ENCODE results near the gene UST.

UST gene

DNA sequence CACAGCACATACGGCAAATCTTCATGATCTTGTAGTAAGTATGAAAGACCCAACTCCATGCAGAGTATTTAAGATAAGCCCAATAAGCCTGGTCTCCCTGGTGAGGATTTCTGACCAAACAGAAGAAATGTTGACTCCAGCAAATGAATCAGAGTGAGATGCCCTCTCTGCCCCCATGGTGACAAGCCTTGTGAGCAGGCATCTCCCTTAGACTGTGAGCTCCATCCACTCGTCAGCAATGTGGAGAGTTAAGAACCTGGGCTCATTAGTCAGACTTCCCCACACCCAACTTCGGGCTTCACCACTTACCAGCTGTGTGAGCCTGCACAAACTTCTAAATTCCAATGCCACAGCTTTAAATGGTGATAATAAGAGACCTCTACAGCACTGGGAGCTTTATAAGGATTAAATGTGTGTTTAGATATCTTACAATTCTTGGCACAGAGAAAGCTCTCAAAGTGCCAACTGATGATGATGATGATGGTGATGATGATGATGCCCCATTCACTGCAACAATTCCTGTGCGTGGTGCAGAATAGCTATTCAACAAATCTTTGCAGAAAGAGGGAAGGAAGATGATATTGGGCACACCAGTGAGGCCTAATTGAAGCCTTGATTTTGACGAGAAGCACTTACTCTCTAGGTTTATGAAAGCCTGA is 317.3 kb downstream of the UST start:
- no peaks in the 10 kb centered on the region for H3K36me3 ChIP-seq (ENCODE audit: control insufficient read depth, insufficient read depth, low read length)
- no peaks in the 10 kb centered on the region for H3K79me2 ChIP-seq
- H3K9ac ChIP-seq, result no peak overlapping the region
- H2AFZ ChIP-seq, result no peak overlapping the region
- H3K4me1 ChIP-seq, result peaks cover 6% of the 10 kb centered on the region
- no peak overlapping the region for H3K4me3 ChIP-seq (ENCODE audit: low read depth, low read length)
- H3K9me3 ChIP-seq (ENCODE audit: control insufficient read depth, low read length), result no peaks in the 10 kb centered on the region
- TF ChIP-seq, protein P1, sequence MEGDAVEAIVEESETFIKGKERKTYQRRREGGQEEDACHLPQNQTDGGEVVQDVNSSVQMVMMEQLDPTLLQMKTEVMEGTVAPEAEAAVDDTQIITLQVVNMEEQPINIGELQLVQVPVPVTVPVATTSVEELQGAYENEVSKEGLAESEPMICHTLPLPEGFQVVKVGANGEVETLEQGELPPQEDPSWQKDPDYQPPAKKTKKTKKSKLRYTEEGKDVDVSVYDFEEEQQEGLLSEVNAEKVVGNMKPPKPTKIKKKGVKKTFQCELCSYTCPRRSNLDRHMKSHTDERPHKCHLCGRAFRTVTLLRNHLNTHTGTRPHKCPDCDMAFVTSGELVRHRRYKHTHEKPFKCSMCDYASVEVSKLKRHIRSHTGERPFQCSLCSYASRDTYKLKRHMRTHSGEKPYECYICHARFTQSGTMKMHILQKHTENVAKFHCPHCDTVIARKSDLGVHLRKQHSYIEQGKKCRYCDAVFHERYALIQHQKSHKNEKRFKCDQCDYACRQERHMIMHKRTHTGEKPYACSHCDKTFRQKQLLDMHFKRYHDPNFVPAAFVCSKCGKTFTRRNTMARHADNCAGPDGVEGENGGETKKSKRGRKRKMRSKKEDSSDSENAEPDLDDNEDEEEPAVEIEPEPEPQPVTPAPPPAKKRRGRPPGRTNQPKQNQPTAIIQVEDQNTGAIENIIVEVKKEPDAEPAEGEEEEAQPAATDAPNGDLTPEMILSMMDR (IDR thresholded peaks at IDR 0.05), result no peak
- H3K4me2 ChIP-seq (ENCODE audit: low read length), result no peak overlapping the region
- no peak overlapping the region for H3K27ac ChIP-seq
- no peaks in the 10 kb centered on the region for H3K27me3 ChIP-seq (ENCODE audit: control insufficient read depth, insufficient read depth, low read length)

DNA sequence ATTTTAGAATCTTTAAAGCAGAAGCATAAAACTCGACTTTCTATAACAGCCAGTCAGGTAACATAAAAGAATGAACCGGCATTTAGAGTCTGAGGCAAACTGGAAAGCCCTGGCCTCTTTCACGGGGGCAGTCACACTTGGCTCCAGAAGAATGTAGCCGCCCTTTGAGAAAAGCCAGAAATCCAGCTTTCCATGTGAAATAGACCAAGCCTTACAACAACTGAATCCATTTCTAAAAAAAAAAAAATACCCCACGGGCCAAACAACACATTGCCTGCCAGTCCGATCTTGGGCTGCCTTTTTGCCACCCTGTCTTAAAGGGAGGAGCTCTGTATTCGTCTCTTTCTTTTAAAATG is 317.8 kb downstream of the UST start:
- Histone ChIP-seq H3K4me3 (ENCODE audit: low read depth, low read length) (no peak overlapping the region), H3K4me2 (ENCODE audit: low read length) (no peak overlapping the region), H3K4me1 (peaks cover 6% of the 10 kb centered on the region), H3K27me3 (ENCODE audit: control insufficient read depth, insufficient read depth, low read length) (no peaks in the 10 kb centered on the region), H3K9ac (no peak overlapping the region), H3K79me2 (no peaks in the 10 kb centered on the region), H3K9me3 (ENCODE audit: control insufficient read depth, low read length) (no peaks in the 10 kb centered on the region), H2AFZ (no peak overlapping the region), H3K36me3 (ENCODE audit: control insufficient read depth, insufficient read depth, low read length) (no peaks in the 10 kb centered on the region), H3K27ac (no peak overlapping the region)
- TF ChIP-seq, protein P1 (IDR thresholded peaks at IDR 0.05), result no peak

DNA sequence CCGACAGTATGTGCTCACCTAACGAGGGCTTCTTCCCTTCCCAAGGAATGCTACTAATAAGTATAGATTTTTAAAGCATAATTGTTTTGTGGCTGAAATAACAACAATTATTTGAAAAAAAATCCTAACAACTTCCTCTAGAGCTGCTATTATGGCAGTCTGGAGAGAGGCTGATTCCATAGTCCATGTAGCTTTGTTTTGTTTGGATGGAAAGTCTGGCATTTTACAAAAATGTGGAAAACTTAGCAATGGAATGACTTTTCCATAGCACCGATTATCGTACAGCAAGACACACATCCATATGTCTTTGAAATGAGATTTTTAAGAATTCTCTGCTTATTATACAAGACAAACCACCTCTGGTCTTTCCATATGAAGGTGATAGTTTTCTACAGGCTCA is 318.3 kb downstream of the UST start:
- Histone ChIP-seq H3K4me1 (peaks cover 6% of the 10 kb centered on the region), H3K9me3 (ENCODE audit: control insufficient read depth, low read length) (no peaks in the 10 kb centered on the region), H3K79me2 (no peaks in the 10 kb centered on the region), H3K36me3 (ENCODE audit: control insufficient read depth, insufficient read depth, low read length) (no peaks in the 10 kb centered on the region), H3K4me2 (ENCODE audit: low read length) (no peak overlapping the region), H3K27ac (no peak overlapping the region), H3K9ac (no peak overlapping the region), H3K27me3 (ENCODE audit: control insufficient read depth, insufficient read depth, low read length) (no peaks in the 10 kb centered on the region), H3K4me3 (ENCODE audit: low read depth, low read length) (no peak overlapping the region), H2AFZ (no peak overlapping the region)
- TF ChIP-seq, protein P1 (IDR thresholded peaks at IDR 0.05), result no peak

DNA sequence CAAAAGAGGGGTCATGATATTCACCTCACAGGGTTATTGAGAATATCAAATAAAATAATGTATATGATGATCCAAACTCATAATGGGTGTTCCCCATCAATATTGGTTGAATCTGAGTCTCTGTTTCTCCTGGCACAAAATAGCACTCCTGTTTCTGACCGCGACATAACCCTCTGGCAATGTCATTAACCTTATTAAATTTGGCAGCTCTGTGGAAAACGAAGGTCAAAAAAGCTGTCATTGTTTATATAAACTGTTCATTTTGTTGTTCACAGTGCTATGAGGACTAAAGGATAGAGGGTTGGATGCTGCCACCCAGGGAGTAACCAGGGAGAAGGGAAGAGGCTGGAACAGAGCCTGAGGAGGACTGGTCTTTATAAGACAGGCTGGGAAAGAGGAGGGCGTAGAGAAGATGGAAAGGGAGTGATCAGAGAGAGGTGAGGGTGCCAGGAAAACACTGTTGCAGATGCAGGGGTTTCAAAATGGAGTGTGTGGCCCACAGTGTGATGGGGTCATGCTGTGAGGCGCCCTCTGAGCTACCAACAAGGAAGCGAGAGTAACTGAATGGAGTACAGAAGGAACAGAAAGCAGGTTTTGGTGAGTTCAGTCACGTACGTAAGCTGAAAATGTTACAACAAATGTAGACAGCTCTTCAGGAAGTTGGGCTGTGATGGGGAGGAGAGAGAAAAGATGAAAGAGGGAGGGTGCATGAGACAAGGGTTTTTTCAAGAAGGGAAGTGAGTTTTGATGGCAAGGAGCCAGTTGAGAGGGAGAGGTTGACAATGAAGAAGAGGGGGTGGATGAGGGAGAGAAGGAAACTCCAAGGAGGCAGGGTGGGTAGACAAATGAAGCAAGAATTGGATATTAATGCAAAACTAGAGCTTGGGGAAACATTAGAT is 319.1 kb downstream of the UST start:
- Histone ChIP-seq H3K4me1 (peaks cover 4% of the 10 kb centered on the region), H3K27ac (no peak overlapping the region), H3K9ac (no peak overlapping the region), H3K4me3 (ENCODE audit: low read depth, low read length) (no peak overlapping the region), H3K9me3 (ENCODE audit: control insufficient read depth, low read length) (no peaks in the 10 kb centered on the region), H3K36me3 (ENCODE audit: control insufficient read depth, insufficient read depth, low read length) (no peaks in the 10 kb centered on the region), H3K79me2 (no peaks in the 10 kb centered on the region), H3K4me2 (ENCODE audit: low read length) (no peak overlapping the region), H2AFZ (no peak overlapping the region), H3K27me3 (ENCODE audit: control insufficient read depth, insufficient read depth, low read length) (no peaks in the 10 kb centered on the region)
- TF ChIP-seq, protein P1 (IDR thresholded peaks at IDR 0.05), result no peak

All from parathyroid adenoma (tissue), 2 donors.